GM21576 (cell line): Measurements from ENCODE around the gene ANXA11.
A peak's percentile ranks its signal among the peaks of the same experiment; 100 is the strongest.
"Not testable (repeated sequence)": the region's sequence is repeated elsewhere in the genome, so short reads cannot be mapped to it uniquely, and the experiment has no call there.

ENCODE experiments used
- ATAC-seq: cut with Tn5 transposase; IDR thresholded peaks from one replicate; pipeline ENCODE4 v1.9.1; 2021; ENCODE audit warnings: mild to moderate bottlenecking, moderate library complexity; ENCODE audit not compliant: unreplicated experiment

Gene ANXA11

DNA sequence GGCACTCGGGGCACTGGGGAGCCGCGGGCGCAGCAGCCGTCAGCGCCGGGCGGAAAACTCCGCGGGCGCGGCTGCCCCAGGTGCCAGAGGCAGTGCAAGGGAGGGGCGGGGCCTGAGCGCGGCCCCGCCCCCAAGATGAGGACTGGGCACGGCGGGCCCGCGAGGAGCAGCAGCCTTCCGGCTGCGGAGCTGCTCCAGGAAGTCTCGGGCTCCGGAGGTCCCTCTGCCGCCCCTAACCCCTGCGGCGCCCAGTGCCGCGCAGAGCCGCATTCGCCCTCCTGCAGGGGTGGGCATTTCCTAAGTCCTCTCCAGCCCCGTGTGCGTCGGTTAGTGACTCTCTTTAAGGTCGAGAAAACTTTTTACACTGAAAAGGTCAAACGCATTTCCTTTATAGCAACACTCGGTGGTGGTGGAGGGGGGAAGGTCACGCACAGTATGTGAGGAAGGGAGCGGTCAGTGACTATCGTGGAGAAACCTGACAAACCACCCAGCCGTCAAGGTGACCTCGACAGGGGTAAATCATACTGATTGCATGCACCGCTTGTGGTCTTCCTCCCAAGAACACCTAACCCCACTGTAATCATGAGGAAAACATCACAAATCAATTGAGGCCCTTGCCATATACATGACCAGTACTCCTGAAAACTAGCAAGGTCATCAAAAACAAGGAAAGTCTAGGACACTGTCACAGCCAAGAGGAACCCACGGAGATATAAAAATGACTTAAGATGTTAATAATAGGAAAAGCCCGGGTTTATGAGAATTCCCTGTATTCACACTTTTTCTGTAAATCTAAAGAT is at the start of gene ANXA11:
Gene ANXA11 (minus strand): TSS at position 61 of the 800 bp plus-strand sequence. CDS start 32,676 bp downstream, outside the sequence.
- ATAC-seq, result peak; percentile 71

DNA sequence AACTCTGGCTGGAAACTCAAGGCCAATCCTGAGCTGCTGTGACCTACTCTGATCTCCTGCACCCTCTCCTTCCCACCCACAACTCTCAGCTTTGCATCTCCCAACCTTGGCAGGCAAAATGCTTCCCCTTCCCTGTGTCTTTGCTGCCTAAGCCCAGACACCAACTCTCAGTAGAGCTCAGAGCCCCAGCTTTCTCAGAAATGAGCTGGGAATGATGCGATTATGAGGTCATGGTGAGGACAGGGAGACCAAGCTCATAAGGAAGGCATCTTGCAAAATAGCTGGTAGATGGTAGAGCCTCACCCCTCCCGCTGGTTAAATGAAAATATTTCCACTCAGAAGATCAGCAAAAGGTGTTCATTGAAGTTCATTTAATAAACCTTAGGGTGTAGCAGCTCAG is 49.4 kb upstream of the ANXA11 start:
- not testable (repeated sequence) for ATAC-seq

DNA sequence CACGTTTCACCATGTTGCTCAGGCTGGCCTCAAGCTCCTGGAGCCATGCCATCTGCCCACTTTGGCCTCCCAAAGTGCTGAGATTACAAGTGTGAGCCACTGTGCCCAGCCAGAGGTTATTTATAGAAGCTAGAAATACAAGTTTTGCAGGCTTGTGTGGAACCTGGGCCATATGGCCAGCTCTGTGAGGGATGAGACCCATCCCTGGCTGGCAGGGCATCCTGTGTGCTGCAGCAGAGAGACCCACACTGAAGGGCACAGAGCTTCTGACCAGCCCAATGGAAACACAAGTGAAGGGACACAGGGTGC is 48.6 kb upstream of the ANXA11 start:
- peak; percentile 4 for ATAC-seq

DNA sequence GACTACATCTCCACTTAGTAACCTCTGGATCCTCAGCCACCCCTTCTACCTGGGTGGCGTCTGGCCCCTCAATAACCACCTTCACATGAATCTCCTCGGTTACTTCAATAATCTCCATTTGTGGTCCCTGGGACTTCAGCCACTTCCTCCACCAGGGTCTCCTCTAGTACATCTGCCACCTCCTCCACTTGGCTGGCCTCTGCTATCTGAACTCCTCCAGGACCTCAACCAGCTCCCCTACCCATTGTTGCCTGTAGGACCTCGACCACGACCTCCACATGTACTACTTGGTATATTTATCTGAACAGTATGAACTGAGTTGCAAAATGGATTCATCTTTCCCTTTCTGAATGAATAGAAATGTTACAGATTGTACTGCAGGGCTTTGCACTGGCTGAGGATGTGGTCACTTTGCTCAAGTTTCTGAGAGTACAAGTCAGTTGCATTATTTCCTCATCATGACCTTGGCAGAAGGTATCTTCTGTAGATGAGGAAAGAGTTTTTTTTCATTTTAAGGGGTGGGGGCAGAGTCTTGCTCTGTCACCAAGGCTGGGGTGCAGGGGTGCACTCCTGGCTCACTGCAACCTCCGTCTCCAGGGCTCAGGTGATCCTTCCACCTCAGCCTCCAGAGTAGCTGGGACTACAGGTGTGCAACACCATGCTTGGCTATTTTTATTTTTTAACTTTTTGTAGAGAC is 48.1 kb upstream of the ANXA11 start:
- ATAC-seq, result peak; percentile 83

DNA sequence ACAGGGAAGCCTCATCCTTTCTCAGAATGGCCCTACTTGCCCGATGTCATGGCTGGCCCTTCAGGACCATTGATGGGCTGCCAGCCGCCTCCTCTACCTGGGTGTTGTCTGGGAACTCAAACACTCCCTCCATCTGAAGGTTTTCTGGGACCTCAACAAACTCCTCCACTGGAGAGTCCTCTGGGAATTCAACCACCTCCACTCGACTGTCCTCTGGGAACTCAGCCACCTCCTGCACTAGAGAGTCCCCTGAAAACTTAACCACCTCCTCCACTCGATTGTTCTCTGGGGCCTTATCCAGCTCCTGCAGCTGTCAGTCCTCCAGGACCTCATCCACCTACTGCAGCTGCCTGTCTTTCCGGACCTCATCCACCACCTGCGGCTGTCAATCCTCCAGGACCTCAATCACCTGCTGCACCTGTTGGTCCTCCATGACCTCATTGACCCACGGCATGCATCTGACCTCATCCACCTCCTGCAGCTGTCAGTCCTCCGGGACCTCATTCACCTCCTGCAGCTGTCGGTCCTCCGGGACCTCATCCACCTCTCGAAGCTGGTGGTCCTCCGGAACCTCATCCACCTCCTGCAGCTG is 47.1 kb upstream of the ANXA11 start:
- no peak for ATAC-seq

DNA sequence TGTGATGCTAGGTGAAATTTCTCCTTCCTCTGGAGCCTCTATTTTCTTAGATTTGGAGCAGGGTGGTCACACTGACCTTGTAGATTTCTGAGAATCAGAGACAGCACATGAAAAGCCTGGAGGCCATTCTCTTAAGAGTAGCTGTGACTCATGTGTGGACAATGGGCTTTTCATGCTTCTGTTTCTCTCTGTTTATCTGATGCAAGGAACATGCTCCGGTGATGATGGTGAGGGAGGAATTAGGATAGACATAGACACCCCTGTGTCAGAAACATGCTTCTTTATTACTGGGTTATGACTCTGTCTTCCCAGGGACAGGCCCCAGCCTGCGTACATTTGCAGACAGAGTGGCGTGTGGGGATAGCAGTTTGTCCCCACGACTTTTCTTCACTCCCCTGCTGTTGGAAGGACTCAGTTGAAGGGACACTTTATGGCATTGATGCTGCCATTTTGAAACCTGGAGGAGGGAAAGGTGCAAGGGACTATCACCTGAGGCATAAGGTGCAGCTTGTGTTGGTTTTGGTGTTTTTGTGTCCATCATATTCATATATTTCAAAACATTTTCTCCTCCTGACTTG is 46.5 kb upstream of the ANXA11 start:
- ATAC-seq, result not testable (repeated sequence)

DNA sequence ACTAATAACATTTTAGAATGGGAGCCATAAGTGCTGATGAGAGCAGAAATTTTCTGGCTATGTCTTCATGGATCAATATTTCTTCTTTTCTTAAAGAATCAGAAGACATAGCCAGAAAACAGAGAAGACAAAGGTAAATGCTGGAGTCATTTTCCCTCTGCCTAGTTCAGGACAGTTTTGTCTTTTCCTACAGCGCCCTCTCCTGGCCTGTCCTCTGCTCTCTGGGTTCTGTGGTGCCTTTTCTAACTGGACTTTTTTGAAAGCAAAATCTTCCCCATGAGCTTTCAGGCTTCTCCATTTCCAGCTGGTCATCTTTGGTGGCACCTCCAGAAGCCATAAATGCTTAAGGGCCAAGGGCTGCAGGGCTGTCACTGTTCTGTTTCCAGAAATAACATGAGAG is 45.1 kb upstream of the ANXA11 start:
- not testable (repeated sequence) for ATAC-seq

DNA sequence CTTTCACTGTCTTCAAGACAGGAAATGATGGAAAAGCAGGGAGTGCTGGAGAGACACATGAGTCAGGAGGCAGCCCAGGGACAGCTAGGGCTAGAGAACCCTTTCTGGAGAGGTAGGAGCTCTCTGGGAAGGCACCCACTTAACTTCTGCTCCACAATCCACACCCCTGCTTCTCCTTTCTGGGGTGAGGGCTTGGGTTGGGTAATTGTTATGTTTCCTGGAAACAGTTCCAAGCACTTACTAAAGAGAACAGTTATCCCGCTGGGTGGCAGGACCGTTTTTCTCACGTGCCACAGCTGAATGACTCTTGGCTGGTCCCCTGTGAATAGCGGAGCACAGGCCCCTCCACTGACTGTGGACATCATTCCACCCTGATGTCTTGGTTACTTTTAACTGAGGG is 44.6 kb upstream of the ANXA11 start:
- ATAC-seq, result not testable (repeated sequence)

DNA sequence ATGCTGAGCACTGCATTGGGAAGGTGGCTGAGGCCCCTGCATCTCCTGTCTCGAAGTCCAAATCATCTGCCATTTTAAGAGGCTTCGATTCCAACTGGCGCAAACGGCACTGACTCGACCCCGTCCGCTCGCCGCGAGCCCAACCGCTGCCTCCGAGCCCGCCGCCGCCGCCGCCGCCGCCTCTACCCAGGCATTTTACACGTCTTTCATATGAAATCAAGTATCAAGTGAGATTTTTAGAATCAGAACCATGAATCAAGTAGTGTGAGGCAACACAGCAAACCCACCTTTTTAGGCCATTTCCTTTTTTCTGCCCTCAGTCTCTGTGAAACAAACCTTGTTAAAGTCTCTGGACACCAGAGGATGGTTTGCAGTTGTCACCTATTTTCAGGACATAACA is 42.3 kb upstream of the ANXA11 start:
- ATAC-seq, result not testable (repeated sequence)

DNA sequence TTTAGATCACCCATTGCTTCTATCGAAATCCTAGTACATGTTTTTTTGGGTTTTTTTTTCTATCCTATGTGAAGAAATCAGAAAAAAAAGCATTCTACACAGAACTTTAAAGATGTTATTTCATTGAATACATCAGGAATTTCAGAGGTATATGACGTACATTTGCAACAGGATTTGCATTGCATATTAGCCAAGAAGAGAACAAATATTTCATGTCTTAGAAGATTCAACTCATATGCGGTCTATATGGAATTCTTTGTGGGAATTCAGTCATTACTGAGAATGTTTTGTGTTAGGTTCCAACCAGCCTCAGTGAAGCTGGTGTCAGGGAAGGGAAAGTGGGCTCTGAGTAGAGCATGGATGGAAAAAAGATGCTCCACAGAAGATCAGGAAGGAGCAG is 39.0 kb upstream of the ANXA11 start:
- not testable (repeated sequence) for ATAC-seq

DNA sequence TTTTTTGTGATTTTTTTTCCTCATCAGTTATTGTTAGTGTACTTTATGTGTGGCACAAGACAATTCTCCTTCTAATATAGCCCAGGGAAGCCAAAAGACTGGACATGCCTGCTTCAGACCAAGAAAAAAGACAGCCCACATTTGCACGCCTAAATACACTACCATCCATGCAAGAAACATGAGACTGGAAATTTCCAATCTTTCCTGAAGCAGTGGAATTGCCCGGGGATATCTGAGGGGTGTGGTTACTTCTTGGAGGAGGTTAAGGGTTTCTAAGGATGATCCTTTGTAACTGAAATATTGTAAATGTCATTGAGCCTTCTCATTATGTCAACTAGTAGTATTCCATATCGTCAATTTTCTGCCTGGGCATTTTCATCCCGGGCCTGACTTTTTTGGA is 37.0 kb upstream of the ANXA11 start:
- ATAC-seq, result not testable (repeated sequence)

DNA sequence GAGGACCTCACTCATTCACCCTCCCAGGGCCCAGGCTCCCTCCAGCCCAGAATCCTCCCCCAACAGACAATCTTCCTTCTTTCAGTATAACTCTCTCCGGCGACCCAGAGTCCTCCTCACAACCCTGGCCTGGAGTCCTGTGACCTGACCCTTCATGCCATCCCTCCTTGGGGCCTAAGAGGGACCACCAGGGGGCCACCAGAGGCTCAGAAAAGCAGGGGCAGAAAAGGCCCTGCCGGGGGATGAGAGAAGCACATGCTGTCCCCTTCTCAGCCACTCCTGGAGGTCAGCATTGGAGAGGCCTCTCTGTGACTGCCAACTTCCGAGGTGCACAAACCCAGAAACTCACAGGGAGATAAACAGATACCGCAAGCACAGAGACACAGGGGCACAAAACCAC is 31.1 kb upstream of the ANXA11 start:
- not testable (repeated sequence) for ATAC-seq

DNA sequence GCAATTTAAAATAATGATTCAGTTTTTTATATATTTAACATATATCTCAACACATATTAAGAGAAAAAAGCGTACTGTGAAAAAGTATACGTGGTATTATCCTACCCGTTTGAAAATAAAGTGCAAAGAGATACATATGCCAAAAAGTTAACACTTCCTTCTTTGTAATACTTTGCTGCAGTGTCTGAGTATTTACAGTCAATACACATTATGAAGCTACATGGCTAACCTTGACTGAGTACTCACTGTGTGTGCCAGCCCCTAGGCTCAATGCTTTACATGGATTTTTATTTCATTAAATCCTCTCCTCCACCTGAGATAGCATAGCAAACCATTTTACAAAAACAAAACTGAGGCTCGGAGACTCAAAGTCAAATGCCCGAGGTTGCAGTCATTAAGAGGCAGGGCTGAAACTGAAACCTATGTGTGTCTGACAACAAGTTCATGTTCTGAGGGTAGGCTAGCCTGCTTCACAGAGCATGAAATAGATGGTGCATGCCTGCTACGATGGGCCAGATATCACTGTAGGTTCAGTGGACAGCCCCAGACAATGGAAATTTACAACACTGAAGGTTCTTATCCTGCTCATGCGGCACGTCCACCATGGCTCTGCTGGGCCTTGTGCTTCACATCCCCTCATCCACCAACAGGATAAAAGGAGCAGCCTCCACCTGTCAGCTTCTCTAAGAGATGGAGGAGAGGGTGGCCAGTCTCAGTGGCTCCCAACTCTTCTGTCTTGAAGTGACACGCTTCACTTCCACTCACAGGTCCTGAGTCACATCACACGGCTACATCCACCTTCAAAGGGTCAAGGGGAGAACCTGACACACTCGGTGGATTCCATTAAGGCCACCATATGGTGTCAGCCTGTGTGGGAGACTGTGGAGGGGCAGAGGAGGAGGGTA is 29.2 kb upstream of the ANXA11 start:
- peak; percentile 100 for ATAC-seq

DNA sequence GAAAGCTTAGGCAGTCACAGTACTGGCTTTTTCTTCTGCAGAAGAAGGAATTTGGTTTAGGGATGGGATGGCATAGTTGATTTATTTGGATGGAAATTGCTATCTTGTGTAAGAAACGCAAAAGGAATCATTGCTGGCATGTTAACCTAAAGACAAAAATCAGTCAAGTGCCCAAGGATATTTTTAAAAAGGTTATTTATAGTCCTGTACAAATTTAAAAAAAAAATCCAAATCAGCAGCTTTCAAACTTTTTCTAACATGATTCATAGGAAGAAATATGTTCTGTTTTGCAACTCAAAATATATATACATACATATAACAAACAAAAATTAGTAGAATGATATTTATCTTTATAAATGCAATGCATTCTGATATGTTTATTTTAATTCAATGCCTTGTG is 28.5 kb upstream of the ANXA11 start:
- not testable (repeated sequence) for ATAC-seq

DNA sequence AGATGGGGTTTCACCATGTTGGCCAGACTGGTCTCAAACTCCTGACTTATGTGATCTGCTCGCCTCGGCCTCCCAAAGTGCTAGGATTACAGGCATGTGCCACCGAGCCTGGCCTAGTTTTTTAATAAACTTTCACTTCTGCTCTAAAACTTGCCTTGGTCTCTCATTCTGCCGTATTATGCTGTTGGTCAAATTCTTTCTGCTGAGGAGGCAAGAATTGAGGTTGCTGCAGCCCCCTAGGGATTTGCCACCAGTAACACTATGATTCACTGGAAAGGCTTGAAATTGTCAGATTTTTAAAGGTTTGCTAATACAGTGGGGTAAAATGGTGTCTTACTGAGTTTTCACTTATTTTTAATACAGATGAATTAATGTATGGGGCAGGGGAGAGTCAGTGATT is 21.4 kb upstream of the ANXA11 start:
- ATAC-seq, result peak; percentile 74

DNA sequence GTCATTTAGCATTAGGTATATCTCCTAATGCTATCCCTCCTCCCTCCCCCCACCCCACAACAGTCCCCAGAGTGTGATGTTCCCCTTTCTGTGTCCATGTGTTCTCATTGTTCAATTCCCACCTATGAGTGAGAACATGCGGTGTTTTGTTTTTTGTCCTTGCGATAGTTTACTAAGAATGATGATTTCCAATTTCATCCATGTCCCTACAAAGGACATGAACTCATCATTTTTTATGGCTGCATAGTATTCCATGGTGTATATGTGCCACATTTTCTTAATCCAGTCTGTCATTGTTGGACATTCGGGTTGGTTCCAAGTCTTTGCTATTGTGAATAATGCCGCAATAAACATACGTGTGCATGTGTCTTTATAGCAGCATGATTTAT is 17.7 kb upstream of the ANXA11 start:
- ATAC-seq, result not testable (repeated sequence)

DNA sequence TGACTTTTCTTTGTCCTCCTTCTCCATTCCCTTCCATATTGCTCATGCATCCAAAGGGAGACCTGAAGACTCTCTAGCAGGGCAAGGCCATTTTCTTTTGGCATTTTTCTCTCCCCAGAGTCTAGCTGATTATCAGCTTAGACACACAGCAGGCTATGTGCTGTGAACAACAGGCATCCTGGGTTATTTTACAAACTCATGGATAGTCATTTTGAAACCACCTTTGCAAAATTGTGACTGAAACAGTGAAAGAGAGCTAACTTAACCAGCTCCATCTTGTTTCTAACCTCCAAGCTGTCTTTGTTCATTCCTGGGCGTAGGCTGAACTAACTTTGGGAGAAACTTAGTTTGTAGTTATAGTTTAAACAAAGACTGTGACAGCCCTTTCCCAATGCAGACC is 13.5 kb upstream of the ANXA11 start:
- peak; percentile 92 for ATAC-seq

DNA sequence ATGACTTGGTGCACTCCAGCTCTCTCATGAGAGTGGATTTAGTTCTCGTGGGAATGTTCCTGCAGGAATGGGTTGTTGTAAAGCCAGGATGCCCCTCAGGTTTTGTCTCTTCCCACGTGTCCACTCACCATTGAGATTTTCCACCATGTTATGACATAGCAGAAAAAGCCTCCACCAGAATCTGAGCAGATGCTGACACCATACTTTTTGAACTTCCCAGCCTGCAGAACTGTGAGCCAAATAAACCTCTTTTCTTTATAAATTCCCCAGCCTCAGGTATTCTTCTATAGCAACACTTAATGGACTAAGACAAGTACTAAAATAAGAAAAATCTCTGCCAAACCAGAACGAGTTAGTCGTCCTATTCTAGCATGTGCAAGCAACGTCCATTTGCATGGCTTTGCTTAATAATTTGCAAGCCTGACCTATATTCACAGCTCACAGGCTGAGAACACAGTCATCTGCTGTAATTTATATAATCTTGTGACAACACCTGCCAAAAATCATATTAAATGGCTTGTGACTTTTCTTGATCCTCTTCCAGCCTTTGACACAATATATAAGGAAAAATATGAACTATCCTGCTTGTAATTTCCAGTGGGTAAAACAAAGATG is 9.1 kb upstream of the ANXA11 start:
- ATAC-seq, result not testable (repeated sequence)

DNA sequence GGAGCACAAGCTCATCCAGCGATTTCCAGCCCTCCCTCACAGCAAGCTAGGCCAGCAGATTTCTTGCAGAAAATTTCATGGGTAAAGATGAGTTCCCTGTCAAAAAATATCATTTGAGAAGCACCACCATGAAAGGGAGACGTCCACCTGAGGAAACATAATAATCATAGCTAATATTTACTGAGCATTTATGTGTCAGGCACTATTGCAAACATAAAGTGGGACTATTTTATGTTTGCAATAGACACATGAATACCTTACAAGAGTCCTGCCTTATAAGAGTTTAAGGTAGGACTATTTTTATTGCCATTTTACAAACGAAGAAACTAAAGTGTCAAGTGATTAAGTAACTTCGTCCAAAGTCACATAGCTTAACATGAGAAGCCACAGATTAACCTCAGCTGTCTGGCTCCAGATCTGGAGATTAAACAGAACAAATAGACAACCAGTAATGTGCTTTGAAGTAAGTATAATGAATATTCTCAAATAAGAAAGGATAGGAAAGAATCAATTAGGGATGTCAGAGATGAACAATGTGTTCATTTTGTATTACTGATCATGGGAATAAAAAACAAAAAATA is 7.3 kb upstream of the ANXA11 start:
- ATAC-seq, result not testable (repeated sequence)

DNA sequence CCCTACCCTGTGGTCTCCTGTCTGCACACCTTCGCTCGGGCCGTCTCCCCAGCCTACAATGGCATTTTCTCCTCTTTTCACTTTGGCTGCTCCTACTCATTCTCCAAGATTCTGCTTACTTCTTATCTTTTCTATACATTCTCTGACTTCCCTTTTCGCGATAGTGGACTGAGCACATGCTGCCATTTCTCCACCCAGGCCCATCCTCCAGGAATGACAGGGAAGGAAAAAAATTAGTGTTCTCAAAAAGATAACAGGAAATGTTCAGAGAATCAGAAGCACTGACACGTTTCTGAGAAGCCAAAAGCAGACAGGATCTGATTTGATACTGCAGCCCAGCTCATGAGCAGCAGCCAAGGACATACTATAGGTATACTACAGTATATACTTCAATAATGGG is 6.4 kb upstream of the ANXA11 start:
- ATAC-seq, result no peak
